Neural progenitor cell (in vitro differentiated cells): ENCODE results near the gene WBP2. TPM values are rescaled to one million over a fixed set of nuclear protein-coding genes. Genes with fewer than 3 reads are reported as not detected.

Experiments used
- DNase-seq: peaks from one replicate; pipeline ENCODE4 v3.0.0-alpha.2; 2016; ENCODE audit warnings: low spot score
- H2AFZ ChIP-seq: fragments of 200-600 bp; sonication (generic); replicated peaks from 2 replicates; pipeline ENCODE4 v1.6.1; 2016; ENCODE audit warnings: antibody characterized with exemption
- H3F3A ChIP-seq: fragments of 200-600 bp; sonication (generic); 2 replicates; pipeline ENCODE4 v1.6.1; 2016; ENCODE audit warnings: antibody characterized with exemption, low read depth
- H3K27ac ChIP-seq: fragments of 200-600 bp; sonication (generic); 2 replicates; pipeline ENCODE4 v1.5.1; 2016; ENCODE audit warnings: mild to moderate bottlenecking
- H3K27me3 ChIP-seq: fragments of 200-600 bp; sonication (generic); 2 replicates; pipeline ENCODE4 v1.6.1; 2016; ENCODE audit warnings: mild to moderate bottlenecking, moderate library complexity
- H3K36me3 ChIP-seq: fragments of 200-600 bp; sonication (generic); 2 replicates; pipeline ENCODE4 v1.5.1; 2016
- H3K4me1 ChIP-seq: fragments of 200-600 bp; sonication (generic); 2 replicates; pipeline ENCODE4 v1.6.1; 2016; ENCODE audit warnings: mixed run types
- H3K4me2 ChIP-seq: fragments of 200-600 bp; sonication (generic); 2 replicates; pipeline ENCODE4 v1.6.1; 2016
- H3K4me3 ChIP-seq: fragments of 200-600 bp; sonication (generic); 2 replicates; pipeline ENCODE4 v1.5.1; 2016
- H3K79me2 ChIP-seq: fragments of 200-600 bp; sonication (generic); 2 replicates; pipeline ENCODE4 v1.6.1; 2016; ENCODE audit warnings: low read depth
- H3K9ac ChIP-seq: fragments of 200-600 bp; sonication (generic); 2 replicates; pipeline ENCODE4 v1.6.1; 2016
- H3K9me3 ChIP-seq: fragments of 200-600 bp; sonication (generic); 2 replicates; pipeline ENCODE4 v1.5.1; 2016; ENCODE audit warnings: low read depth
- H4K20me1 ChIP-seq: fragments of 200-600 bp; sonication (generic); 2 replicates; pipeline ENCODE4 v1.6.1; 2016; ENCODE audit warnings: low read depth
- H3K27ac Mint-ChIP-seq: 3 replicates; pipeline ENCODE4 v1.8.0; 2021; ENCODE audit warnings: mixed read lengths
- H3K27me3 Mint-ChIP-seq: 2 replicates; pipeline ENCODE4 v1.8.0; 2022; ENCODE audit warnings: low read depth, mild to moderate bottlenecking, inconsistent platforms, moderate library complexity, mixed read lengths; ENCODE audit not compliant: insufficient read depth
- H3K36me3 Mint-ChIP-seq: 3 replicates; pipeline ENCODE4 v1.8.0; 2021; ENCODE audit warnings: mixed read lengths
- H3K4me1 Mint-ChIP-seq: 3 replicates; pipeline ENCODE4 v1.8.0; 2021; ENCODE audit warnings: mixed read lengths
- H3K4me3 Mint-ChIP-seq: 3 replicates; pipeline ENCODE4 v1.8.0; 2021; ENCODE audit warnings: mild to moderate bottlenecking, moderate library complexity, mixed read lengths
- H3K9me3 Mint-ChIP-seq: 3 replicates; pipeline ENCODE4 v1.8.0; 2020; ENCODE audit warnings: mixed read lengths
- CTCF ChIP-seq: fragments of 200-600 bp; sonication (generic); IDR thresholded peaks from 2 replicates; pipeline ENCODE4 v1.5.1; 2017; ENCODE audit warnings: antibody characterized with exemption, mild to moderate bottlenecking
- EZH2 ChIP-seq: fragments of 200-600 bp; sonication (generic); IDR thresholded peaks from 2 replicates; pipeline ENCODE4 v1.6.1; 2017; ENCODE audit warnings: antibody characterized with exemption, mild to moderate bottlenecking, moderate library complexity
- EZH2phosphoT487 ChIP-seq: fragments of 200-600 bp; sonication (generic); IDR thresholded peaks from 2 replicates; pipeline ENCODE4 v1.6.1; 2017; ENCODE audit warnings: antibody characterized with exemption
- total RNA-seq: library from RNA; depleted of rRNA; stranded (reverse); fragments of >200 nt; gene quantifications from 2 replicates; pipeline ENCODE4 v1.2.3, GENCODE V29; 2015; ENCODE audit warnings: low replicate concordance

WBP2 gene
- total RNA-seq, 1 donor from 2014 or later = 20.9 TPM

GRCh38 chr17:75893305-75894048 lies 38.3 kb upstream of the WBP2 start:
- Histone ChIP-seq H4K20me1 (peaks cover 11% of the 10 kb centered on the region), H3K4me1 (peaks cover 16% of the 10 kb centered on the region), H2AFZ (no peak overlapping the region), H3K79me2 (peaks cover 26% of the 10 kb centered on the region), H3K27me3 (no peaks in the 10 kb centered on the region), H3K4me3 (no peak overlapping the region), H3K9me3 (no peaks in the 10 kb centered on the region), H3K9ac (no peak overlapping the region), H3F3A (peaks cover 14% of the 10 kb centered on the region), H3K36me3 (no peaks in the 10 kb centered on the region), H3K4me2 (no peak overlapping the region), H3K27ac (no peak overlapping the region)
- H3K4me1 Mint-ChIP-seq = peaks cover 41% of the 10 kb centered on the region
- H3K27me3 Mint-ChIP-seq = peaks cover 4% of the 10 kb centered on the region
- peak overlapping the region; percentile 12 for H3K4me3 Mint-ChIP-seq
- DNase-seq = no peak
- H3K36me3 Mint-ChIP-seq = peaks cover 8% of the 10 kb centered on the region
- peak overlapping the region; percentile 58 for H3K27ac Mint-ChIP-seq
- no peaks in the 10 kb centered on the region for H3K9me3 Mint-ChIP-seq
- no peak for TF ChIP-seq CTCF
- TF ChIP-seq EZH2phosphoT487 = no peak
- no peak for TF ChIP-seq EZH2

DNA sequence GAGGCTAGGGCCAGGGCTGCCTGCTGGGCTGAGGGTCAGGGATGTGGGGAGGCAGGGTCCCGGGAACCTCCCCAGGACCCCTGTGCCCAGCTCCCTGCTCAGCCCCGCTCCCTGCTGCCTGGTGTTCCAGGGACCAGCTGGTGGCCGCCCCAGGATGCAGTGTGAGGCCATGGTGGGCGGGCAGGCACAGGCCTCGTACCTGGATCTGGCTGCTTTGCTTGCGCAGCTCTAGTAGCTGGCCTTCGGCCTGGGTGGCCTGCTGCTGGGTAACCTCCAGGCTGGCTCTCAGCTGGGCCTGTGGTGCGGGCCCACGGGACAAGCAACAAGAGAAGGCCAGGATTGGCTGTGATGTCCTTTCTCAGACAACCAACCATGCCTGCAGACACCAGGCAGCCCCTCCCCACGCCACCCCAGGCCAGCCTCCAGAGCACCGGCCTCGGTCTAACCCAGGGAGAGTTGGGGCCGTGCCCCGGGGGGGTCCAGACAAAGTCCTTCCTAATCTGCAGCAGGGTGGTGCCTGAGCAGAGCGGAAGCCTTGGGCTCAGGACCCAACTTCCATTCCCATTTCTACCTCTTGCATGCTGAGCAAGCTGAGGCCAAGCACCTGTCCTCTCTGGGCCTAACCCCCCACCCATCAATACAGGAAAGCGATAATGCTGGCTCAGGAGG lies 37.6 kb upstream of the WBP2 start:
- Mint-ChIP-seq H3K4me1 (peaks cover 40% of the 10 kb centered on the region), H3K4me3 (no peak overlapping the region), H3K27ac (no peak overlapping the region), H3K27me3 (peaks cover 7% of the 10 kb centered on the region), H3K9me3 (no peaks in the 10 kb centered on the region), H3K36me3 (peaks cover 8% of the 10 kb centered on the region)
- Histone ChIP-seq H3K27ac (no peak overlapping the region), H4K20me1 (peaks cover 11% of the 10 kb centered on the region), H3K79me2 (peaks cover 26% of the 10 kb centered on the region), H3F3A (peaks cover 7% of the 10 kb centered on the region), H3K9me3 (no peaks in the 10 kb centered on the region), H2AFZ (no peak overlapping the region), H3K27me3 (no peaks in the 10 kb centered on the region), H3K4me3 (no peak overlapping the region), H3K4me2 (no peak overlapping the region), H3K4me1 (peaks cover 16% of the 10 kb centered on the region), H3K9ac (no peak overlapping the region), H3K36me3 (no peaks in the 10 kb centered on the region)
- TF ChIP-seq EZH2phosphoT487 (no peak), CTCF (no peak), EZH2 (no peak)
- DNase-seq = no peak

DNA sequence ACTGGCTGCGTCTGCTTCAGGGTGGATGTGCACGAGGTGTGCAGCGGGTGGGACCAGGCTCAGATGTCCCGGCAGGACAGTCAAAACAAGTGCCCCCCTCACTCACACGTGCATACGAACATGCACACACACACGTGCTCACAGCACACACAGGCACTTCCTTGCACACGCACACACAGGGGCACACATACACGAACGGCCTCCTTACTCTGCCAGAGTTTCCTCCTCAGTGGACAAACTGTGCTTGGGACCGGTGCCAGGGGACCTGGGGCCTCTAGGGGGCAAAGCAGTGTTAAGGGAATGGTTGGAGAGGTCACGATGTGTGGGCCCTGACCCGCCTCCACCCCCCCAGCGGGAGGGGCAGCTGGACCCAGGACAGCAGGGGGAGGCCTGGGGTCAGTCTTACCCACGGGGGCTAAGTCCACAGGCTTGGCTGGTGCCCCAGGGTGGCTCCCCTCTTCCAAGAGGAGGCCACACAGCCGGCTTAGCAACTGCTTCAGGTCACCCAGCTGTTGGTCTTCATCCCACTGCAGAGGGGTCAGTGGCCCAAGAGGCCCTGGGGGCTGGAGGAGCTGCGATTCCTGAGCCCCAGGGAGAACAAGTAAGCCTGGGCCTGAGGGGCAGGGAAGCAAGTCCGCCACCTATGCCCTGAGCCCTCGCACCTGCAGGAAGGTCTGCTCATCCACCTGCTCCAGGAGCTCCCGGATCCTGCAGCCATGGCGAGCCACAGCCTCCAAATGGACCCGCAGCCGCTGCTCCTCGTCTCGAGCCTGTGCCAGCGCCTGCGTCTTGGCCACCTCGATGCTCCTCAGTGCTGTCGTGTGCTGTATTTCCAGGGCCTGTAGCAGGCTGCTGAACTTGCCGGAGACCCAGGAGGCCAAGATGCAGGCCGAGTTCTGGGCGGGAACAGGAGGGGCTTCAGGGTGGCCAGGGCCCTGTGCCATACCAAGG lies 36.7 kb upstream of the WBP2 start:
- Histone ChIP-seq H3K9me3 (no peaks in the 10 kb centered on the region), H3K4me3 (no peak overlapping the region), H3F3A (no peaks in the 10 kb centered on the region), H4K20me1 (peaks cover 11% of the 10 kb centered on the region), H3K9ac (no peak overlapping the region), H3K4me2 (no peak overlapping the region), H3K36me3 (no peaks in the 10 kb centered on the region), H3K27ac (no peak overlapping the region), H2AFZ (no peak overlapping the region), H3K79me2 (peaks cover 26% of the 10 kb centered on the region), H3K27me3 (no peaks in the 10 kb centered on the region), H3K4me1 (peaks cover 12% of the 10 kb centered on the region)
- Mint-ChIP-seq H3K27me3 (peaks cover 7% of the 10 kb centered on the region), H3K9me3 (no peaks in the 10 kb centered on the region), H3K36me3 (peaks cover 8% of the 10 kb centered on the region), H3K27ac (peak overlapping the region; percentile 72), H3K4me3 (no peak overlapping the region), H3K4me1 (peaks cover 35% of the 10 kb centered on the region)
- TF ChIP-seq CTCF (no peak), EZH2phosphoT487 (no peak), EZH2 (no peak)
- DNase-seq = no peak
